HG02884 (cell line): ENCODE data around the gene TBRG4.

Source experiments
- ATAC-seq: cut with Tn5 transposase; IDR thresholded peaks from one replicate; pipeline ENCODE4 v1.9.1; 2021; ENCODE audit warnings: mild to moderate bottlenecking, moderate library complexity; ENCODE audit not compliant: unreplicated experiment

Gene TBRG4

GRCh38 chr7:45092100-45092930, 19.2 kb downstream of the TBRG4 start:
- ATAC-seq, result no peak

DNA sequence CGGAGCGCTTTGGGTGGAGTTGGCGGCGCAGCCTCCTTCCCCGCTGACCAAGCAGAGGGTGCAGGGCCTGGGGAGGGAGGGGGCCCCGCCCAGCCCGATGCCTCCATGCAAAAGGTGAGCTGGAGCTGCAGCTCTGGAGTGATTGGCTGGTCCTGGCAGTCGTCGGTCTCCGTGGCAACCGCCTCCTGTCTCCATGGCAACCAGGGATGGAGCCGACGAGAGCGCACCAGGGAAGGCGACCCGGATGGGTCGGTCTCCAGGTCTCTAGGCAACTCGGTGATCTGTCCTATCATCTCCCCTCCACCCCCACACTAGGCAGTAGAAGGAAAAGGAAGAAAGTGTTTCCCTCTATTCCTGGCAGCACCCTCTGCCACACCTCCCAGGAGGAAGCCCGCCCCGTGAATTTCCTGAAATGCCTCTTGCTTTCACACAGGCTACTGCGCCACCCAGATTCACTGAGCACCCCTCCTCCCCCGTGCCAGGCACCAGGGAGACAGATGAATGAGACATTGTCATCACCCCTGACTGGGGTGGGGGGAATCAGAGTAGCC, 22.1 kb downstream of the TBRG4 start:
- ATAC-seq, result no peak

DNA sequence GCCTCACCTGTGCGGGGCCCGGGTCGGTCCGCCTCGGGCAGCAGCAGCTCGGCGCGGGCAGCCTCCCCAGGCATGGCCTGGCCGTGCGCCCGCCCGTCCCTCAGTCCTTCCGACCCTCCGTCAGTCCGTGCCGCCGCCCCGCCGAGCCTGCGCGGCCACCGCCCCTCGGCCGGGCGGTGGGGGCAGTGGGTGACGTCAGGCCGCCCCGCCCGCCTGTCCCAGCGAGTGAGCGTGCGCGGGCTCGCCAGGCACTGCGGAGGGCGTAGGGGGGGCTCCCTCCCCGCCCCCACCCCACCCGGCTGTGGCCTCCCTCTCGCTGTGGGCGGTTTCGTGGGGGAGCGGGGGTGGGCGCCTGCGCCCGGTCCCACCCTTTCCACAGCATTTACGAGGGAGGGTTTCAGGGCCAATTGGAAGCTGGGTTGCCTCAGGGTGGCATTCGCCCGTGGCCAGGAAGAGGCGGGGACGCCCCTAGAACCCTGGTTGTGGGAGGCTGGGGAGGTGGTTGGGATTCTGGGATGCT, 22.6 kb downstream of the TBRG4 start, which contains the start of gene NACAD:
Gene NACAD (minus strand): TSS at position 149 of the 520 bp plus-strand sequence. CDS start 75 bp downstream, at position 74.
- ATAC-seq, result no peak

- ATAC-seq, result no peak
Observed at GRCh38 chr7:45088146-45088701, 23.3 kb downstream of the TBRG4 start.

DNA sequence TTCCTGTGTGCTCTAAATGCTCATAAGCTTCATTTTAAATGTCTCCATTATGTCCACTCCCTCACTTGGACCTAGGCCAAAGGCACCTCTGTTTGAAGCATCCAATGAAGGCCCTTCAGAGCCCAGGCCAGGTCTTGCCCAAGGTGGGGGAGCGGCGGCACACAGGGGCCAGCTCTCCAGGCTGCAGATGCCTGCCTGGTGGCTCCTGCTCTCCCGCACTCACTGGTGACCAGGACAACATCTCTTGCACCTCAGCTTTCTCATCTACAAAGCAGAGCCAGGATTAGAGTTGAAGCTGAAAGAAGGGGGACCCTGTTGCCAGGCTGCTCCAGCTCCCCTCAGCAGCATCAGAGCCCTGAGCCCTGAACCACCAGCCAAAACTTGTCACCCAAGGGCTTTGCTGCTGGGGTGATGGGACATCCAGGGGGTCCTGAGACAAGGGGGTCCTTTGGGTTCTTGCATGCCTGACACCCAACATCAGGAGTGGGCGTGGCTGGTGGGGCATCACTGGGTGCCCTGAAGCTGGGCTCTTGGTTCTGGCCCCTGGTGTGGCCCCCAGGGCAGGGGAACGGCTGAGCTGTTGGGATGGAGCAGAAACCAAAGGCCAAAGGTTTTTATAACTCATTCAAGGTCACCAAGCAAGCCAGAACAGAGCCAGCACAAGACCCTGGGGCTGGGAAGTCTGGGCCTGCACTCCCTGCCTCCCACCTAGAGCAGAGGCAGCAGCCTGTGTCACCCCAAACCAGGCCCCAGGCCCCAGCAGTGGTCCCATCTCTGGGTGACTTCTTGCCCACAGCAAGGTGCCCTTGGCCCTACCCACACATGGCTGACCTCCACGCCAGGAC, 24.0 kb downstream of the TBRG4 start:
- no peak for ATAC-seq

- no peak for ATAC-seq
Observed at GRCh38 chr7:45086331-45087065, 25.0 kb downstream of the TBRG4 start.

GRCh38 chr7:45085619-45086200, 25.8 kb downstream of the TBRG4 start:
- no peak for ATAC-seq

GRCh38 chr7:45084901-45085618, 26.4 kb downstream of the TBRG4 start:
- ATAC-seq, result no peak

DNA sequence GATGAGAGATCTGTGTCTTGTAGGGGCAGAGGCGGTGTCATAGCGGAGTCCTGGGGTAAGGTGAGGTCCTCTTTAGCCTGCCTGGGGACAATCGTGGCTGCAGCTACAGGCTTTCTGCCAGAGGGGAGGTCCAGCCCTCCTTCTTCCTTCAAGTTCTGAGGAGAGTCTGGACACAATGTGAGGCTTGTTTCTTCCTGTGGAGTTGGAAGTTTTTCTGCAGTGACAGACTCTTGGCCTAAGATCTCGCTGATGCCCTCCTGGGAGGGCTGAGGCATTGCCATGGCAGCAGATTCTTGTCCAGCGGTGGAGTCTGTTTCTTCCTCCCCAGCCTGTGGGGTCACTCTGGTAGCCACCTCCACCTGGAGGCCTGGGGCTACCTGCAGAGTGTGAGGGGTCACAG, 27.2 kb downstream of the TBRG4 start:
- ATAC-seq, result no peak

DNA sequence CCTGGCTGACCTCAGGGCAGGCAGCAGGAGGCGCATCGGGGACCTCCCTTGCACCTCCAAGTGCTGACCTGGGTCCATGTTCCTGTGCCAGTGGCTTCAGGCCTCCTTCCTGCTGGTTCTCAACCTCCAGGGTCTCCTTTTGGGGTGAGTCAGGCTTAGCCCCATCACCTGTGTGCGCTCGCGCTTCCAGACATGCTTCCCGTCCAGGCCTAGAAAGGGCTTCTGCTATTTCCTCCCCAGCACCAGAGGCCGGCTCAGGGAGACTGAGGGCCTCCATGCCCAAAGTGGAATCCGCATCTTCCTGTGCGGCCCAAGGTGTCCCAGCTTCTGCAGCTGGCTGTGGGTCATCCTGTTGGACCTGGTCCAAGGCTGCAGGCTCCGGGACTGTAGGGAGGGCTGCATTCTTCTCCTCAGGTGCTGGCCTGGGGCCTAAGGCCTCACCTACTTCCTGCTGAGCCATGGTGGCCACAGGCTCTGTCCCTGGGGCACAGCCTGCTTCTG, 28.6 kb downstream of the TBRG4 start:
- ATAC-seq, result no peak

- no peak for ATAC-seq
Observed at GRCh38 chr7:45082031-45082830, 29.3 kb downstream of the TBRG4 start.

- ATAC-seq, result no peak
Observed at GRCh38 chr7:45081670-45081974, 29.9 kb downstream of the TBRG4 start.

GRCh38 chr7:45080958-45081669, 30.4 kb downstream of the TBRG4 start:
- ATAC-seq, result no peak

DNA sequence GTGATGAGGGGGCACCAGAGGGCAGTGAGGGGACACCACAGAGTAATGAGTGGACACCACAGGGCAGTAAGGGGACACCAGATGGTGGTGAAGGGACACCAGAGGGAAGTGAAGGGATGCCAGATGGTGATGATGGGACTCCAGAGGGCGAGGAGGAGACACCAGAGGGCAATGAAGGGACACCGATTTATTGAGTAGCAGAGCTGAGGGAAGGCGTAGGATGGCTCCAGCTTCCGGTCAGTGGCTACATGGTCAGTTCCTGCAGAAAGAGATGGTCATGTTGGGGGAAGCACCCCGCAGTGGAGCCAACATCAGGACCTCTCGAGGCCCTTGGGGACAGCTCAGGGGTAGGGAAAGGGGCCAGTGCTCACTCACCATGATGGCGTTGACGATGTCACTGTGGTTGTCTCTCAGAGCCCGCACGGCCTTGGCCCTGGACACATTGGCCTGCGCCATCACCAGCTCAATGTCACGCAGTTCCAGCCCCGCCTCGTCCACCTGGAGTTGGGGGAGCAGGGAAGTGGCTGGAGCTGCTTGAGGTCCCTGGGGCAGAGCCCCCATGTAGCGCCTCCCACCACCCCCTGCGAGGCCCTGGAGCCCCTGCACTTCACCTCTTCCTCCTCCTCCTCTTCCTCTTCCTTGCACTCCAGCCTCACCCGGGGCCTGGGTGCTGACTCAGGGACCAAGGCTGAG, 31.1 kb downstream of the TBRG4 start:
- no peak for ATAC-seq

DNA sequence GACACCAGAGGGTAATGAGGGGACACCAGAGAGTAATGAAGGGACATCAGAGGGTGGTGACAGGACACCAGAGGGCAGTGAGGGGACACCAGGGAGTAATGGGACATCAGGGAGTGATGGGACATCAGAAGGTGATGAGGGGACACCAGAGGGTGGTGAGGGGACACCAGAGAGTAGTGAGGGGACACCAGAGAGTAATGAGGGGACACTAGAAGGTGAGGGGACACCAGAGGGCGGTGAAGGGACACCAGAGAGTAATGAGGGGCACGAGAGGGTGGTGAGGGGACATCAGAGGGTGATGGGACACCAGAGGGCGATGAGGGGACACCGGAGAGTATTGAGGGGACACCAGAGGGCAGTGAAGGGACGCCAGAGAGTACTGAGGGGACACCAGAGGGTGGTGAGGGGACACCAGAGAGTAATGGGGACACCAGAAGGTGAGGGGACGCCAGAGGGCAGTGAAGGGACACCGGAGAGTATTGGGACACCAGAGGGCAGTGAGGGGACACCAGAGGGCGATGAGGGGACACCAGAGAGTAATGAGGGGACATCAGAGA, 33.3 kb downstream of the TBRG4 start:
- no peak for ATAC-seq

- ATAC-seq, result no peak
Observed at GRCh38 chr7:45077579-45077978, 33.9 kb downstream of the TBRG4 start.

DNA sequence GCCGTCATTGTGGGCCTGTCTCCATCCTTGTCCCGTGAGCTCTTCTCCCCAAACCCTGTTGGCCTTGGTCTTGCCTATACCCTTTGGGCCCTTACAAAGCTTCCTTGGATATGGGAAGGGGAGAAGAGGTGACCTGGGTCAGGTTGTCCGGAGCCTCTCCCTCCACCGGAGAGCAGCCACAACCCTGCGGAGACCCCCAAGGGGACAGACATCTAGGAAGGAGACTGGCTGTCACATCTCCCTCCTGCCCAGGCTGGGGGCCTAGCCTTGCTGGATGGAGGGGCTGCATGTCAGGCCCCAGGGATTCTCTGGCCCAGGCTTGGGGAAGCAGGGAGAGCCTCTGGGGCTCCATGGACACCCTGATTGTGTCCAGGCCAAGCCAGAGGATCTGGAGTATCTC, 34.6 kb downstream of the TBRG4 start:
- ATAC-seq, result no peak
